NCI-H187 treated with DMSO at 0.1 percent for 48 hours (cell line): ENCODE measurements around the gene CS.
"Not testable (repeated sequence)": the region's sequence is repeated elsewhere in the genome, so short reads cannot be mapped to it uniquely, and the experiment has no call there.

Experiments used
- DNase-seq: peaks from one replicate; lab custom pipeline; 2025; lab: John Stamatoyannopoulos, UW

The CS gene

GRCh38 chr12:56280849-56281248 is 19.3 kb downstream of the CS start:
- DNase-seq, result no peak

- DNase-seq, result no peak
These were observed 21.2 kb downstream of the CS start for GRCh38 chr12:56278905-56279304.

- no peak for DNase-seq
These were observed 25.8 kb downstream of the CS start for GRCh38 chr12:56274299-56274698.

- not testable (repeated sequence) for DNase-seq
These were observed 27.7 kb downstream of the CS start for GRCh38 chr12:56272468-56272867.

- no peak for DNase-seq
These were observed 29.1 kb downstream of the CS start for GRCh38 chr12:56271031-56271430.

GRCh38 chr12:56267443-56268071 is 32.6 kb downstream of the CS start:
- DNase-seq, result no peak

GRCh38 chr12:56266693-56267442 is 33.3 kb downstream of the CS start, which contains the start of gene COQ10A:
TSS of gene COQ10A (plus strand) at chr12:56266942. CDS start at chr12:56267119, 177 bp downstream.
- DNase-seq, result peak; percentile 58

- DNase-seq, result not testable (repeated sequence)
These were observed 34.0 kb downstream of the CS start for GRCh38 chr12:56266068-56266692.

- not testable (repeated sequence) for DNase-seq
These were observed 37.2 kb downstream of the CS start for GRCh38 chr12:56262955-56263354.

- no peak for DNase-seq
These were observed 38.5 kb downstream of the CS start for GRCh38 chr12:56261503-56262232.

- DNase-seq, result no peak
These were observed 39.2 kb downstream of the CS start for GRCh38 chr12:56260921-56261320.

GRCh38 chr12:56260380-56260779 is 39.8 kb downstream of the CS start:
- DNase-seq, result no peak

GRCh38 chr12:56258820-56259183 is 41.3 kb downstream of the CS start:
- DNase-seq, result no peak

GRCh38 chr12:56258068-56258819 is 41.9 kb downstream of the CS start, which contains the start of gene ANKRD52:
TSS of gene ANKRD52 (minus strand) at chr12:56258384. CDS start at chr12:56258269, 115 bp downstream.
- peak; percentile 56 for DNase-seq

GRCh38 chr12:56257491-56258067 is 42.6 kb downstream of the CS start:
- DNase-seq, result no peak

GRCh38 chr12:56257071-56257470 is 43.1 kb downstream of the CS start:
- no peak for DNase-seq

GRCh38 chr12:56256326-56256960 is 43.7 kb downstream of the CS start:
- DNase-seq, result no peak

- no peak for DNase-seq
These were observed 44.5 kb downstream of the CS start for GRCh38 chr12:56255671-56256070.

GRCh38 chr12:56253091-56253490 is 47.0 kb downstream of the CS start:
- DNase-seq, result no peak

- no peak for DNase-seq
These were observed 47.5 kb downstream of the CS start for GRCh38 chr12:56252649-56253048.

- no peak for DNase-seq
These were observed 51.4 kb downstream of the CS start for GRCh38 chr12:56248711-56249110.
